ENCODE data around the gene SPATA7. TPM values are rescaled to one million over a fixed set of nuclear protein-coding genes. Genes with fewer than 3 reads are reported as not detected.

The SPATA7 gene
- total RNA-seq, 2 experiments from 2014 or later = 1.2 to 1.3 TPM

- Histone ChIP-seq H3K36me3 (ENCODE audit: insufficient read depth, low read length) (no peaks in the 10 kb centered on the region), H3K4me1 (ENCODE audit: insufficient read depth, low read length) (no peaks in the 10 kb centered on the region), H3K27me3 (ENCODE audit: control insufficient read depth in 1 of 2, insufficient read depth in 2 of 2, low read length in 2 of 2) (no peaks in the 10 kb centered on the region), H3K4me3 (ENCODE audit: low read length) (no peak overlapping the region), H3K9me3 (ENCODE audit: control insufficient read depth in 1 of 2, insufficient read depth in 1 of 2, low read length in 2 of 2) (no peaks in the 10 kb centered on the region), H3K27ac (ENCODE audit: low read depth in 1 of 2, low read length in 2 of 2) (no peak overlapping the region)
- Mint-ChIP-seq H3K36me3 (ENCODE audit: low read depth) (no peaks in the 10 kb centered on the region), H3K4me3 (no peak overlapping the region), H3K27ac (no peak overlapping the region), H3K4me1 (ENCODE audit: low read depth) (no peaks in the 10 kb centered on the region), H3K27me3 (peaks cover 14% of the 10 kb centered on the region), H3K9me3 (no peaks in the 10 kb centered on the region)
- POLR2A ChIA-PET = no interaction called here
- CTCF ChIA-PET = no interaction called here
- DNase-seq (no peak), ATAC-seq (ENCODE audit: poor library complexity) (no peak)
- intact Hi-C loops (cut with DNase I, micrococcal nuclease) = no loop called here
- TF ChIP-seq, protein P1, sequence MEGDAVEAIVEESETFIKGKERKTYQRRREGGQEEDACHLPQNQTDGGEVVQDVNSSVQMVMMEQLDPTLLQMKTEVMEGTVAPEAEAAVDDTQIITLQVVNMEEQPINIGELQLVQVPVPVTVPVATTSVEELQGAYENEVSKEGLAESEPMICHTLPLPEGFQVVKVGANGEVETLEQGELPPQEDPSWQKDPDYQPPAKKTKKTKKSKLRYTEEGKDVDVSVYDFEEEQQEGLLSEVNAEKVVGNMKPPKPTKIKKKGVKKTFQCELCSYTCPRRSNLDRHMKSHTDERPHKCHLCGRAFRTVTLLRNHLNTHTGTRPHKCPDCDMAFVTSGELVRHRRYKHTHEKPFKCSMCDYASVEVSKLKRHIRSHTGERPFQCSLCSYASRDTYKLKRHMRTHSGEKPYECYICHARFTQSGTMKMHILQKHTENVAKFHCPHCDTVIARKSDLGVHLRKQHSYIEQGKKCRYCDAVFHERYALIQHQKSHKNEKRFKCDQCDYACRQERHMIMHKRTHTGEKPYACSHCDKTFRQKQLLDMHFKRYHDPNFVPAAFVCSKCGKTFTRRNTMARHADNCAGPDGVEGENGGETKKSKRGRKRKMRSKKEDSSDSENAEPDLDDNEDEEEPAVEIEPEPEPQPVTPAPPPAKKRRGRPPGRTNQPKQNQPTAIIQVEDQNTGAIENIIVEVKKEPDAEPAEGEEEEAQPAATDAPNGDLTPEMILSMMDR (IDR thresholded peaks at IDR 0.05) = no peak
These were observed 39.3 kb upstream of the SPATA7 start for GRCh38 chr14:88346048-88346639.

DNA sequence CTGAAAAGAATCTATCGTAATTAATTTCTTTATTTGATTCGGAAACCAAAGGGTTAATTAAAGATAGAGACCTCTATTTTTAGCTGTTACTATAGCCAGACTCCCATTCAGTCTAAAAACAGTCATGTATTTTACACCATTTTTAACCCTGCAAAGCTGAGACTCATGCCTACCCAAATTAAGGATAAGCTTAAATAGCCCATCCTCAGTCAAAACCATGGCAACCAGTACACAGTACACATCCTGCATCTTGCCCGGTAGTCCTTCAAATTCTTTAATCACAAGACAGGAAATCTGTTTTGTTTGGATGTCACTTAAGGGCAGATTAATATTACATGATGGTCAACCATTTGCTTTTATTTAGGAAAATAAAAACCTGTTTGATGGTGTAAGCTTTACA, 36.9 kb upstream of the SPATA7 start:
- Histone ChIP-seq H3K4me1 (ENCODE audit: insufficient read depth, low read length) (no peaks in the 10 kb centered on the region), H3K9me3 (ENCODE audit: control insufficient read depth in 1 of 2, insufficient read depth in 1 of 2, low read length in 2 of 2) (no peaks in the 10 kb centered on the region), H3K27ac (ENCODE audit: low read depth in 1 of 2, low read length in 2 of 2) (no peak overlapping the region), H3K27me3 (ENCODE audit: control insufficient read depth in 1 of 2, insufficient read depth in 2 of 2, low read length in 2 of 2) (no peaks in the 10 kb centered on the region), H3K4me3 (ENCODE audit: low read length) (no peak overlapping the region), H3K36me3 (ENCODE audit: insufficient read depth, low read length) (no peaks in the 10 kb centered on the region)
- Mint-ChIP-seq H3K36me3 (ENCODE audit: low read depth) (no peaks in the 10 kb centered on the region), H3K27me3 (no peaks in the 10 kb centered on the region), H3K9me3 (no peaks in the 10 kb centered on the region), H3K4me1 (ENCODE audit: low read depth) (no peaks in the 10 kb centered on the region), H3K4me3 (no peak overlapping the region), H3K27ac (no peak overlapping the region)
- ATAC-seq (ENCODE audit: poor library complexity) (no peak), DNase-seq (no peak)
- TF ChIP-seq, protein P1 (IDR thresholded peaks at IDR 0.05) = no peak
- ChIA-PET CTCF (no interaction called here), POLR2A (interaction anchor here (0.7 kb wide), 1 partner anchor 70 kb away, joined by 3 read pairs; no protein-coding TSS in a partner anchor)
- intact Hi-C loops (cut with DNase I, micrococcal nuclease) = no loop called here

- Mint-ChIP-seq H3K4me1 (ENCODE audit: low read depth) (no peaks in the 10 kb centered on the region), H3K4me3 (no peak overlapping the region), H3K36me3 (ENCODE audit: low read depth) (no peaks in the 10 kb centered on the region), H3K9me3 (no peaks in the 10 kb centered on the region), H3K27me3 (no peaks in the 10 kb centered on the region), H3K27ac (no peak overlapping the region)
- ATAC-seq (ENCODE audit: poor library complexity) (no peak), DNase-seq (no peak)
- TF ChIP-seq, protein P1 (IDR thresholded peaks at IDR 0.05) = no peak
- H3K9me3 ChIP-seq (ENCODE audit: control insufficient read depth in 1 of 2, insufficient read depth in 1 of 2, low read length in 2 of 2) = no peaks in the 10 kb centered on the region
- intact Hi-C loops (cut with DNase I, micrococcal nuclease) = no loop called here
- no peak overlapping the region for H3K27ac ChIP-seq (ENCODE audit: low read depth in 1 of 2, low read length in 2 of 2)
- H3K4me3 ChIP-seq (ENCODE audit: low read length) = no peak overlapping the region
- H3K4me1 ChIP-seq (ENCODE audit: insufficient read depth, low read length) = no peaks in the 10 kb centered on the region
- POLR2A ChIA-PET = no interaction called here
- no peaks in the 10 kb centered on the region for H3K27me3 ChIP-seq (ENCODE audit: control insufficient read depth in 1 of 2, insufficient read depth in 2 of 2, low read length in 2 of 2)
- CTCF ChIA-PET = no interaction called here
- no peaks in the 10 kb centered on the region for H3K36me3 ChIP-seq (ENCODE audit: insufficient read depth, low read length)
These were observed 33.3 kb upstream of the SPATA7 start for GRCh38 chr14:88351966-88352691.

Data from CD4-positive, alpha-beta T cell (primary cell).